WERI-Rb-1 (cell line): ENCODE measurements around the gene SPECC1L.

ENCODE experiments used
- DNase-seq: peaks from one replicate; pipeline ENCODE4 v3.0.0-alpha.2; 2020
- H3K27ac ChIP-seq: fragments of 250-450 bp; sonication (Bioruptor Pico); 2 replicates; pipeline ENCODE4 v1.5.1; 2020; ENCODE audit warnings: mild to moderate bottlenecking, moderate library complexity
- H3K27me3 ChIP-seq: fragments of 250-450 bp; sonication (Bioruptor Pico); 2 replicates; pipeline ENCODE4 v1.5.1; 2021; ENCODE audit warnings: mild to moderate bottlenecking, low read depth, moderate library complexity; ENCODE audit not compliant: insufficient read depth, severe bottlenecking
- H3K36me3 ChIP-seq: fragments of 250-450 bp; sonication (Bioruptor Pico); 2 replicates; pipeline ENCODE4 v1.5.1; 2020; ENCODE audit warnings: mild to moderate bottlenecking, moderate library complexity
- H3K4me3 ChIP-seq: 2 replicates; pipeline ENCODE4 v1.5.1; 2011; ENCODE audit warnings: low read depth, mild to moderate bottlenecking, control low read depth, low read length
- H3K9me3 ChIP-seq: fragments of 250-450 bp; sonication (Bioruptor Pico); 2 replicates; pipeline ENCODE4 v1.5.1; 2021; ENCODE audit warnings: mild to moderate bottlenecking, moderate library complexity; ENCODE audit not compliant: severe bottlenecking
- CTCF ChIP-seq: IDR thresholded peaks from 2 replicates; pipeline ENCODE4 v1.5.1; 2011; ENCODE audit warnings: low read depth, mild to moderate bottlenecking, control low read depth, inconsistent platforms, low read length

The SPECC1L gene

GRCh38 chr22:24326266-24326665 lies 55.6 kb downstream of the SPECC1L start:
- H3K4me3 ChIP-seq, result no peak overlapping the region
- DNase-seq, result peak; percentile 65
- no peak for TF ChIP-seq CTCF
- H3K36me3 ChIP-seq, result peaks cover 79% of the 10 kb centered on the region
- H3K27me3 ChIP-seq, result no peaks in the 10 kb centered on the region
- peak overlapping the region; percentile 69 for H3K27ac ChIP-seq
- H3K9me3 ChIP-seq, result no peaks in the 10 kb centered on the region

GRCh38 chr22:24327832-24328231 lies 57.2 kb downstream of the SPECC1L start:
- 0 out of 2 replicates have a peak, but pooled peaks have one; percentile 7 for TF ChIP-seq CTCF
- Histone ChIP-seq H3K9me3 (no peaks in the 10 kb centered on the region), H3K27ac (no peak overlapping the region; the same call in 1 of the 2 replicates), H3K36me3 (peaks cover 74% of the 10 kb centered on the region), H3K27me3 (no peaks in the 10 kb centered on the region), H3K4me3 (no peak overlapping the region)
- DNase-seq, result peak; percentile 22

DNA sequence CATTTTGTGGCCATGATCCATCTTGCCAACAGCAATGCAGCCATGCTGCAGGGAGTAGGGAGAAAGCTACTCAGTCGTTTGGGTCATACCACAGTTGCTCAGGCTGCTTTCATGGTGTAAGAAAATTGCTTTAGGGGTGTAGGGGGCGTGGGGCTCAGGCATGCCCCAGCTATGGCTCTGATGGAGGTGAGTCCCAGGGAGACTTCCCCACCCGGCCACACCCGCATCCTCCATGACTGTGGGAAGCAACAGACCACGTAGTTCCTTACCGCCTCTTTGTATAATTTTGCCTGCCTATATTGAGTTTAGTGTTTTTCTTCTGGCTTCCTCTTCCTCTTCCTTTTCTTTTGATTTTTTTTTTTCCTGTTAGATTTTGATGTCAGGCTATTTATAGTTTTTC lies 58.8 kb downstream of the SPECC1L start:
- no peak overlapping the region for H3K27ac ChIP-seq
- no peak overlapping the region for H3K4me3 ChIP-seq
- H3K9me3 ChIP-seq, result no peaks in the 10 kb centered on the region
- DNase-seq, result no peak
- TF ChIP-seq CTCF, result no peak
- H3K36me3 ChIP-seq, result peaks cover 69% of the 10 kb centered on the region
- H3K27me3 ChIP-seq, result no peaks in the 10 kb centered on the region

- peaks cover 69% of the 10 kb centered on the region for H3K36me3 ChIP-seq
- TF ChIP-seq CTCF, result no peak
- no peak for DNase-seq
- no peaks in the 10 kb centered on the region for H3K9me3 ChIP-seq
- H3K27ac ChIP-seq, result no peak overlapping the region
- H3K27me3 ChIP-seq, result no peaks in the 10 kb centered on the region
- H3K4me3 ChIP-seq, result no peak overlapping the region
Observed at GRCh38 chr22:24330636-24331035, 60.0 kb downstream of the SPECC1L start.

GRCh38 chr22:24331468-24332440 lies 61.1 kb downstream of the SPECC1L start:
- Histone ChIP-seq H3K27ac (no peak overlapping the region), H3K9me3 (no peaks in the 10 kb centered on the region), H3K27me3 (no peaks in the 10 kb centered on the region), H3K4me3 (no peak overlapping the region), H3K36me3 (peaks cover 73% of the 10 kb centered on the region)
- no peak for TF ChIP-seq CTCF
- no peak for DNase-seq

DNA sequence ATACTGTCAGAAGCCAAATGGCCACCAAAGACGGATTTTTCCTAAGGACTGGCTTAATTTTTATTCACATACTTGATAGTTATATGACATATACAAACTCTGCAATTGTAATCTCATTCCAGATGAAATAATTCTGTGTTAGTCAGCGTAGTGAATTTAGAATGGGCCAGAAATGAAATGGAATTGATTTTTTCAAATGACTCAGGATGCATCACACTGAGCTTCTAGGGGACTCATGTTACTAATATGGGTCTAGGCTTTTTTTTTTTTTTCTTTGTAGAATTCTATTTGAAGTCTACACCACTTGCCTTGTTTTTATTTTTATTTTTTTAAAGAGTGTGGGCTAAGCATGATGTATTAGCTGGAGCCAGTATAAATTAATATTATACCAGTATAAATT lies 62.7 kb downstream of the SPECC1L start:
- DNase-seq, result no peak
- Histone ChIP-seq H3K27ac (no peak overlapping the region), H3K27me3 (no peaks in the 10 kb centered on the region), H3K4me3 (no peak overlapping the region), H3K36me3 (peaks cover 84% of the 10 kb centered on the region), H3K9me3 (no peaks in the 10 kb centered on the region)
- TF ChIP-seq CTCF, result no peak
